ENCODE measurements around the gene SCLY. TPM values are rescaled to one million over a fixed set of nuclear protein-coding genes. Genes with fewer than 3 reads are reported as not detected.
"Not testable (repeated sequence)": the region's sequence is repeated elsewhere in the genome, so short reads cannot be mapped to it uniquely, and the experiment has no call there.

SCLY gene
- total RNA-seq, 1 donor from 2014 or later, result 8.7 TPM

GRCh38 chr2:238042090-238042489 lies 18.7 kb upstream of the SCLY start:
- no peak for DNase-seq

DNA sequence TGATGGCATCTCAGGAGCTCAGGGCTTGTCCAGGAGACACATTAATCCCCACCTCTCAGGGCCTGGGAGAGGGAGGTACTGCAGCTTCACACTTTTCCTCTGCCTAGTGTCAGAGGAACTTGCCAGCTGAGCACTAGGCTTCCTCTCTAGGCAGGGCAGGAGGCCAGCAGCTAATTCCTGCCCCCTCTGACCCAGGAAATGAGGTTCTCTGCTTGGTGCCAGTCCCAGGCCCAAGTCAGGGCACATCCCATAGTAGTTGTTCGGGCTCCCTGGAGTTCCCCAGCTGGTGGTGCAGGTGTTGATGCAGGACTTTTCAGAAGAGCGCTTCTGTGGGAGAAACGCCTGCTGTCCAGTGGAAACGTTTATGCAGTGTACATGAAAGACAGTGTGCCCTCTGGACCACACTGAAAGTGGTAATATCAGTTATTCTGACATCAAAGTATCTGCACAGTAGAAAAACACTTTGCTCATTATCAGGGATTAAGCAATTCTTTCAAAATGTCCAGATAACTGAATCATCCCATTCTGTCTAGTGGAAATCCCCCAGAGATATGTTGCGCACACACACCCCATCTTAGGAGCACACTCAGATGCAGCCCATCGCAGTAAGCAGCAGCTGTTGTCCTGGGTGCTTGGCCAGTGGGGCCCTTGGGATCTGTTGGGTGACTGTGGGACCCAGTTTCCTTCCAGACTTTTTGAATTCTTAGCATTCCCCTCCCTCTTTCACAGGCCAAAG lies 17.8 kb upstream of the SCLY start:
- no peak for DNase-seq

GRCh38 chr2:238043851-238044250 lies 16.9 kb upstream of the SCLY start:
- DNase-seq, result no peak

GRCh38 chr2:238045575-238045974 lies 15.2 kb upstream of the SCLY start:
- no peak for DNase-seq

- no peak for DNase-seq
Observed at GRCh38 chr2:238046725-238047270, 14.0 kb upstream of the SCLY start.

DNA sequence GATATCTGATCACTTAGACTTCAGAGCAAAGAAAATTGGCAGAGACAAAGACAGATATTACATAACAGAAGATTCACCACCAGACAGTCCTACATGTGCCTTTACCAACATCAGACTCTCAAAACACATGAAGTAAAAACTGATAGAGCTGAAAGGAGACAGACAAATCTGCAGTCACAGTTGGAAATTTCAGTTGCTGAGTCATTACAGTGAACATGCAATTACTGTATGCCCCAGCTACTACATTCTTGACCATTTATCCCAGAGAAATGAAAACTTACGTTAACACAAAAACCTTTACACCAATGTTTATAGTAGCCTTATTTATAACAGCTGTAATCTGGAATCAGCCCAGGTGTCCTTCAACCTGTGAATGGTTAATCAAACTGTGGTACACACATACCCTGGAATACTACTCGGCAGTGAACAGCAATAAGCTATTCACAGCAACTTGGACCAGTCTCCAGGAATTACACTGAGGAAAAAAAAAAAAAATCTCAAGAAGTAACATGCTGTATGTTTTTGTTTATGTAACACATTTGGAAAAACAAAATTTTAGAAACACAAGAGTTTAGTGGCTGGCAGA lies 7.5 kb upstream of the SCLY start:
- DNase-seq, result no peak

GRCh38 chr2:238055841-238056240 lies 5.0 kb upstream of the SCLY start:
- DNase-seq, result no peak

DNA sequence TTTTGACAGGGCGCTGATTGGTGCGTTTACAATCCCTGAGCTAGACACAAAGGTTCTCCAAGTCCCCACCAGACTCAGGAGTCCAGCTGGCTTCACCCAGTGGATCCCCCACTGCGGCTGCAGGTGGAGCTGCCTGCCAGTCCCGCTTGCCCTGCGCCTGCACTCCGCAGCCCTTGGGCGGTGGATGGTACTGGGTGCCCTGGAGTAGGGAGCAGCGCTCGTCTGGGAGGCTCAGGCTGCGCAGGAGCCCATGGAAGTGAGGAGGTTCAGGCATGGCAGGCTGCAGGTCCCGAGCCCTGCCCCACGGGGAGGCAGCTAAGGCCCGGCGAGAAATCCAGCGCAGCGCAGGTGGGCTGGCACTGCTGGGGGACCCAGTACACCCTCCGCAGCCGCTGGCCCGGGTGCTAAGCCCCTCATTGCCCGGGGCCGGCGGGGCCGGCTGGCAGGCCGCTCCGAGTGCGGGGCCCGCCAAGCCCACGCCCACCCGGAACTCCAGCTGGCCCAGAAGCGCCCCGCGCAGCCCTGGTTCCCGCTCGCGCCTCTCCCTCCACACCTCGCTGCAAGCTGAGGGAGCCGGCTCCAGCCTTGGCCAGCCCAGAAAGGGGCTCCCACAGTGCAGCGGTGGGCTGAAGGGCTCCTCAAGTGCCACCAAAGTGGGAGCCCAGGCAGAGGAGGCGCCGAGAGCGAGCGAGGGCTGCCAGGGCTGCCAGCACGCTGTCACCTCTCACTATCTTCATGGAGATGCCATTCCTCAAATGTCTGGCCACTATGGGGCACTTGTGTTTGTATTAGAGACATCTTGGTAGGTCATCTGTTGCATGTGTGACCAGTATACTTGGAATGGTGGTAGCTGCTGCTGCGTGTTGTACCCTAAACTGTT lies 2.9 kb upstream of the SCLY start:
- DNase-seq, result not testable (repeated sequence)

DNA sequence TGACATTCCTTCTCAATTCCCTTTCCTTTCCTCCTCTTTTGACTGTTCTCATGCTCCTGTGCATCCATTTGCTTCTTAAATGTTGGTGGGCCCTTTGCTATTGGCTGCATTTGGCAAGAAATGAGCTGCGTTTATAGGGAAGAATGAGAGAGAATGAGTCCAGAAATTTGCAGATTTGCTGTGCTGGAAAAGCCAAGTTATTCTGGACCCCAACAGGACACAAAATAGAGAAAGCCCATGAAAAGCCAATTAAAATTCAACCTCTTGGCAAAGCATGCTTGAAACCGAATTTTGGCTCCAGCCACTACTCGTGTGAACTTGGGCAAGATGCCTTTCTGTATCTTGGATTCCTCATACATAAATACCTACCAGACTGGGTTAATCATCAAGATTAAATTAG lies 1.3 kb upstream of the SCLY start:
- DNase-seq, result no peak

GRCh38 chr2:238060096-238060541 lies 682 bp upstream of the SCLY start:
- DNase-seq, result peak; percentile 5

DNA sequence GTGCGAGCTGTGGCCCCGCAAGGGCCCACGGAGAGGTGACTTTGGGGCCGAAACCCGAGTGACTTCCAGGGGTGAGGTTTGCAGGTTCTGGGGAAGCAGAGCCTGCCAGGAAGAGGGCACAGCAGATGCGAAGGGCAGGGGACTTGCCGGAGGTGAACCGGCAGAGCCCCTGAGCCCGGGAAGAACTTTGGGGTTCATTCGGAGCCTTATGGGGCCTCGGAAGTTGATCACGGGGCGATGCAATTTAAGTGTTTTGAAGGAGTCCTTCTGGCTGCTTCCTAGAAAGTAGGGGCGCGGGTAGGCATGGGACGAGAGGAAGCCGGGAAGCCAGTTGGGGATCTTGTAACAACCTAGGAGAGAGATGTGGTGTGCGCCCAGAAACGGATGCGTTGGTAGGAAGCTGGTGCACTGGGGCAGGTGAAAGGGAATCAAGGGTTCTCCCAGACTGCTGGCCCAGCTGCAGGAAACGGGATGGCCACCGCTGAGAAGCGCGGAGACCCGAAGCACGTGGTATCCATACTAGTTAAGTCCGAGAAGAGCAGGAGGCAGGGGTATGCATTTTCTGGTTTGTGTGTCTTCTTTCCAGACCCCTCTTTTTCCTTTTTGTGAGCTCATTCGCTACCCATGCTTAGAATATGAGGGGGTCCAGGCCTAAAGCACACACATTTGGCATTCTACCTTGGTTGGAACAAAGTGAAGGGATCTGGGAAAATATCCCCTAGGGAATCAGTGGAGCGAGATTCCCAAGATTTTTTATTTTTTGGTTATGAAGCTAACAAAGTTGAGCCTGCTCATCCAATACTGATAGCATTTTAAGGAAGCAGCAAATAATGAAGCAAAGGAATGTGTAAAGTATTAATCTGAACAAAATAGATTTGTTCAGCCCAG lies 758 bp downstream of the SCLY start:
- DNase-seq, result peak; percentile 5

DNA sequence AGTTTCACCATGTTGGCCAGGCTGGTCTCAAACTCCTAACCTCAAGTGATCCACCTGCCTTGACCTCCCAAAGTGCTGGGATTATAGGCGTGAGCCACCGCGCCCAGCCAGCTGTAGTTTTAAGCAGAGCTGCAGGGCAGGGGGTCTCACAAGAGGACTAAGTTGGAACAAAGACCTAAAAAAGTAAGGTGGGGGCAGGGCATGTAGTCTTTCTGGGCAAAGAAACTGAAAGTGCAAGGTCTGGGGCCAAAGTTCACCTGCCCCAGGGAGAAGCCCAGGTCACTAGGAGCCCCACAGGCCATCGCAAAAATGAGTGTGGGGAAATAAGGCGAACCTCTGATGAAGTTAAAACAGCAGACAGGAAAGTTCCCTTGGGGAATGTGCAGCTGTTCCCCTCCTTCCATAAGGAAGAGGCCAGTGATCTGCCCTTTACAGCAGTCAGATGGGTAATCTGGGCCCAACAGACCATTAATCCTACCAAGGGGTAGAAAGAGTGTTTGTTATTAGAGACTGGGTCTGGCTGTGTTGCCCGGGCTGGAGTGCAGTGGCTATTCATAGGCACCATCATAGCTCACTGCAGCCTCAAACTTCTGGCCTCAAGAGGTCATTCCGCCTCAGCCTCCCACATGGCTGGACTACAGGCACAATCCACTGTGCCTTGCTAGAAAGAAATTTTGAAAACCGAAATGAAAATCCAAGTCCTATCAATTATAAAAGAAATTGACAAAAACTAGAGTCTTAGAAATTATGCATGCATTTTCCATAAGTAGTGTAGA lies 2.8 kb downstream of the SCLY start:
- DNase-seq, result no peak

DNA sequence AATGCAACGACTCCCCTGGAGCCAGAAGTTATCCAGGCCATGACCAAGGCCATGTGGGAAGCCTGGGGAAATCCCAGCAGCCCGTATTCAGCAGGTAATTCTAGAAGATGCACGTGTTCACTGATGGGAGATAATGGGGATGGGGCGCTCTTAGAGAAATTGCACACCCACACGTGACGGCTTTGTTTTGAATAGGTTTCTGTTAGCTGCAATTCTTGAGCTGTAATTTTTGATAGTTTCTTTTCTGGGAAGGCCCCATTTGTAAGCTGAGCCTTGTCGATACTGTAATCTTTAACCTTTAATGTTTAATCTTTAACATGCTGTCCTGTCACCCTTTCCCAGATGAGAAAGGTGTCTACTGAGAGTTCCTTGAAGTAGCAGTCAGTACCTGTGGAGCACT lies 3.6 kb downstream of the SCLY start:
- no peak for DNase-seq

DNA sequence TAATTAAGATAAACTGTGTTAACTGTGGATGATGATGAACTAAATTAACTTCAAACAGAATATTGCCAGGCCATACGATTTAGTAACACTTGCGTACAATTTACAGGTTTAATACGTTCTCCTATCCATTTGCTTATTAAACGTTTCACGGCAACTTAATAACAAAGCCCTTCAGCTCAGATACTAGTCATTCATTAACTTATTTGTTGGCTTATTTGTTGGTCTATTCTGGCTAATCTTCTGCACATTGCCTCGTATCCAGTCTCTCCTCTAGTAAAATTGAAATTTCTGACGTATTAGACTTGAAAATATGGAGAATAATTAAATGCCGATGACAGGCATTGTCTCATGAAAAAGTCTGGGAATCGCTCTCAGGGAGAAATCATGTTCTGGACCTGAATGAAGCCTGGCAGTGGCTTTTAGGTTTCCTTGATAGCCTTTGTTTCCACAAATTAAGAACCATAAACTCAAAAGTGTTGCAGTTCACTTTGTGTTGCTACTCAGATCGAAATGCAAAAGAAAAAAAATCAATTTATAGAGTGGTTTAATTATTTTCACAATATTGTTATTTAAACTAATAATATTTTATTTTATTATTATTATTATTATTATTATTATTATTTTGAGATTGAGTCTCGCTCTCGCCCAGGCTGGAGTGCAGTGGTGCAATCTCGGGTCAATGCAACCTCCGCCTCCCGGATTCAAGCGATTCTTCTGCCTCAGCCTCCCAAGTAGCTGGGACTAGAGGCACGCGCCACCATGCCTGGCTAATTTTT lies 4.5 kb downstream of the SCLY start:
- no peak for DNase-seq

DNA sequence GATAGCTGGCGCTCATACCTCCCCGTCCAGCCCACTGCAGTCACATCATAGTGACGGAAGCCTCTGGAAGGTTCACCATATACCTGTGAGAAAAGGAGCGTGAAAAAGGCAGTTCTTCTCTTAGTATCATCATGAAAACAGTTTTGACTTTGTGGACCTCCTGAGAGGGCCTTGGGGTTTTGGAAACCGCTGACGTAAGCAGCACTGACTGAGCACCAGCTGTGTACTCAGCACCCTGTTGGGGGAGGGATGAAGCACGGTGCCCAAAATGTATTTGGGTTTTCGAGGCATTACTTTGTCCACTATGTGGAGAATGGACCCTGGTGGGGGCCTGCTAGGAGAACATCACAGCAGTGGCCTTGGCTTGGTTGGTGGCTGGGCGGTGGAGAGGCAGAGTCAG lies 5.4 kb downstream of the SCLY start:
- DNase-seq, result no peak

DNA sequence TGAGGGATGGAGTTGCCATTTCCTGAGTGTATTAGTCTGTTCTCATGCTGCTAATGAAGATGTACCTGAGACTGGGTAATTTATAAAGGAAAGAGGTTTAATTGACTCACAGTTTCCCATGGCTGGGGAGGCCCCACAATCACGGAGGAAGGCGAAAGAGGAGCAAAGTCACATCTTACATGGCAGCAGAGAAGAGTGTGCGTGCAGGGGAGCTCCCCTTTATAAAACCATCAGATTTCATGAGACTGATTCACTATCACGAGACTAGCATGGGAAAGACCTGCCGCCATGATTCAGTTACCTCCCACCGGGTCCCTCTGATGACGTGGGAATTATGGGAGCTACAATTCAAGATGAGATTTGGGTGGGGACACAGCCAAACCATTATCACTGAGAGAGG lies 5.9 kb downstream of the SCLY start:
- DNase-seq, result not testable (repeated sequence)

- DNase-seq, result no peak
Observed at GRCh38 chr2:238067939-238068338, 7.1 kb downstream of the SCLY start.

GRCh38 chr2:238069021-238069709 lies 8.4 kb downstream of the SCLY start:
- DNase-seq, result no peak

DNA sequence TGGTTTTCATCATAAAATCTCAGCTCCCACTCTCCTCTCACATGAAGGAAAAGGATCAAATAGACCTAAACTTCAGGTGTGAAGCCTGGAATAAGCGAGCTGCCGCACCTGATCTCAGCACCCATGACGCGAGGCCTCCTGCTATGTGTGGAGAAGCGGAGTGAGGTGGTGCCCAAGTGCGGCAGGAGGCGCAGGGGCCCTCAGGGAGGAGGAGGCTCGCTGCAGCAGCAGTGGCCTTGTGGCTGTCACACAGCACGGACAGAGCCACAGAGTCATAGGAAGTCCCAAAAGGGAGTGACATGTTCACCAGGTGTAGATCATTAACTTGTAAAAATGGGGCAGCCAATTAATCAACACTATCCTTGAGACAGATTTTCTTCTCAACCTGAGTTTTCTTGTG lies 9.1 kb downstream of the SCLY start:
- no peak for DNase-seq

DNA sequence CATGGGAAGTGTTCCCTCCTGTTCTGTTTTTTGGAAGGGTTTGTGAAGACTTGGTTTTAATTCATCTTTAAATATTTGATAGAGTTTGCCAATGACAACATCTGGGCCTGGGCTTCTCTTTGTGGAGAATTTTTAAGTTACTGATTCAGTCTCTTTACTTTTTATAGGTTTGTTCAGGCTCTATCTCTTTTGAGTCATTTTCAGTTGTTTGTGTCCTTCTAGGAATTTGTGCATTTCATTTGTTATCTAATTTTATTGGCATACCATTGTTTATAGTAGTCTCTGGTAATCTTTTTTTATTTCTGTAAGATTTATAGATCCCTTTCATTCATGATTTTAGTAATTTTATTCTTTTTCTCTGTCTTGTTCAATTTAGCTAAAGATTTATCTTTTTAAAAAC lies 14.6 kb downstream of the SCLY start:
- DNase-seq, result no peak

Data from skin of body (tissue), 2 donors.